Right kidney (tissue), 1 donor: ENCODE measurements around the gene ATP6V0E2.

Experiments used
- DNase-seq: peaks from one replicate; pipeline ENCODE4 v3.0.0-alpha.2; 2016

ATP6V0E2 gene

GRCh38 chr7:149860821-149861727, 12.7 kb upstream of the ATP6V0E2 start:
- DNase-seq, result no peak

- DNase-seq, result no peak
Observed at GRCh38 chr7:149861728-149862045, 12.1 kb upstream of the ATP6V0E2 start.

- DNase-seq, result no peak
Observed at GRCh38 chr7:149862156-149862555, 11.6 kb upstream of the ATP6V0E2 start.

- no peak for DNase-seq
Observed at GRCh38 chr7:149863500-149863899, 10.3 kb upstream of the ATP6V0E2 start.

- DNase-seq, result no peak
Observed at GRCh38 chr7:149864023-149864422, 9.7 kb upstream of the ATP6V0E2 start.

GRCh38 chr7:149864751-149865150, 9.0 kb upstream of the ATP6V0E2 start:
- DNase-seq, result no peak

- DNase-seq, result no peak
Observed at GRCh38 chr7:149865437-149865836, 8.3 kb upstream of the ATP6V0E2 start.

GRCh38 chr7:149866139-149866778, 7.5 kb upstream of the ATP6V0E2 start:
- DNase-seq, result no peak

GRCh38 chr7:149866779-149867447, 6.9 kb upstream of the ATP6V0E2 start:
- no peak for DNase-seq

- no peak for DNase-seq
Observed at GRCh38 chr7:149867762-149868622, 5.8 kb upstream of the ATP6V0E2 start.

GRCh38 chr7:149868623-149869290, 5.0 kb upstream of the ATP6V0E2 start:
- no peak for DNase-seq

- DNase-seq, result no peak
Observed at GRCh38 chr7:149869291-149869650, 4.5 kb upstream of the ATP6V0E2 start.

- no peak for DNase-seq
Observed at GRCh38 chr7:149869867-149870266, 3.9 kb upstream of the ATP6V0E2 start.

GRCh38 chr7:149870274-149870673, 3.5 kb upstream of the ATP6V0E2 start:
- DNase-seq, result no peak

GRCh38 chr7:149870701-149871483, 2.9 kb upstream of the ATP6V0E2 start:
- no peak for DNase-seq

GRCh38 chr7:149871576-149871975, 2.2 kb upstream of the ATP6V0E2 start:
- DNase-seq, result no peak

- DNase-seq, result no peak
Observed at GRCh38 chr7:149872419-149873073, 1.2 kb upstream of the ATP6V0E2 start.

- no peak for DNase-seq
Observed at GRCh38 chr7:149873970-149874643, 338 bp downstream of the ATP6V0E2 start.

- no peak for DNase-seq
Observed at GRCh38 chr7:149874644-149875028, 867 bp downstream of the ATP6V0E2 start.

- no peak for DNase-seq
Observed at GRCh38 chr7:149875396-149875795, 1.6 kb downstream of the ATP6V0E2 start.
